HEK293T (cell line): ENCODE data around the gene BRD7.

Source experiments
- ARNT ChIP-seq: fragments of 450-650 bp; IDR thresholded peaks from 2 replicates; pipeline ENCODE4 v1.6.1; 2017; ENCODE audit warnings: mild to moderate bottlenecking
- BHLHE40 ChIP-seq: fragments of 450-650 bp; IDR thresholded peaks from 2 replicates; pipeline ENCODE4 v1.6.1; 2016; ENCODE audit warnings: mild to moderate bottlenecking, moderate library complexity, borderline replicate concordance
- ELF4 ChIP-seq: fragments of 450-650 bp; IDR thresholded peaks from 2 replicates; pipeline ENCODE4 v1.6.1; 2017; ENCODE audit warnings: antibody characterized with exemption
- FOXK2 ChIP-seq: fragments of 450-650 bp; IDR thresholded peaks from 2 replicates; pipeline ENCODE4 v1.6.1; 2016; ENCODE audit warnings: mild to moderate bottlenecking
- FOXM1 ChIP-seq: fragments of 450-650 bp; IDR thresholded peaks from 2 replicates; pipeline ENCODE4 v1.6.1; 2017; ENCODE audit warnings: mild to moderate bottlenecking, borderline replicate concordance
- HDGF ChIP-seq: fragments of 450-650 bp; IDR thresholded peaks from 2 replicates; pipeline ENCODE4 v1.6.1; 2017; ENCODE audit warnings: antibody characterized with exemption, borderline replicate concordance
- LEF1 ChIP-seq: fragments of 450-650 bp; IDR thresholded peaks from 2 replicates; pipeline ENCODE4 v1.6.1; 2017; ENCODE audit warnings: mild to moderate bottlenecking, borderline replicate concordance
- NFRKB ChIP-seq: fragments of 450-650 bp; IDR thresholded peaks from 2 replicates; pipeline ENCODE4 v1.6.1; 2016; ENCODE audit warnings: mild to moderate bottlenecking, moderate library complexity
- SP1 ChIP-seq: fragments of 450-650 bp; IDR thresholded peaks from 2 replicates; pipeline ENCODE4 v1.6.1; 2017
- SUZ12 ChIP-seq: fragments of 450-650 bp; IDR thresholded peaks from 2 replicates; pipeline ENCODE4 v1.6.1; 2016; ENCODE audit warnings: mild to moderate bottlenecking
- TARDBP ChIP-seq: fragments of 450-650 bp; IDR thresholded peaks from 2 replicates; pipeline ENCODE4 v1.6.1; 2016
- ZNF384 ChIP-seq: fragments of 450-650 bp; IDR thresholded peaks from 2 replicates; pipeline ENCODE4 v1.6.1; 2016
- TF ChIP-seq, protein P1 (sequence below): fragments of 450-650 bp; IDR thresholded peaks from 2 replicates; pipeline ENCODE4 v1.6.1; 2016

DNA sequence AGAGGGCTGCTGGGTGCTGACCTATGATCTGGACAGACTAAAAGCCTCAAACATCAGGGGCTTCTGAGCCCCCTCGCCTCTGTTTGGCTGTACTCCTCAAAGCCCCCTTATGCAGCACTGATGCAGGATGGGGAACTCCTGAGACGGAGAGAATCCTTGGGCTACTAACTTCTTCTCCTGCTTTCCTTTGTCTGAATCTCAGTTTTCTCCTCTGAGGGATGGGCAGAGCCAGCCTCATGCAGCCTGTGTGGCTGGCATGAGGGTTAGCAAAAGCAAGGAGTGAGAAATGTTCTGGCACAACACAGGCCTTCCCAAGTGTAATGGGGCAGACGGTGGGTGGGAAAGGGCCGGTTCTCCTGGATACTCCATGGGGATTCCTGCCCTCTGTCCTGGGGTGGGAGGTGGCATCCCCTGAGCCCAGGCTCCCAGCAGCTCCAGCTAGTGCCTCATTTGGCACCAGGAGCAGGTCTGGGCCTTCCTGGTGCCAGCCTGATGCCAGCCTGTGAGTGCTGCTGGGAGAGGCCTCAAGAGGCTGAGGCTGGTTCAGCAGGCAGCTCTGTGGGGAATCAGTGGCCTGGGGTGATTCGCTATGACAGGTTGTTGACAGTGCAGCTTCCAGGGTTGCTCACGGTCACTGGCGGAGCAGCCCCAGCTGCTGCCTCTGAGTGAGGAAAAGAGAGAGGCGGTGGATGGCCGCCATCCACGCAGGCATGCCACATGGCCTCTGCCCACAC, 4.0 kb upstream of the BRD7 start:
- TF ChIP-seq LEF1 = no peak
- no peak for TF ChIP-seq SUZ12
- no peak for TF ChIP-seq BHLHE40
- TF ChIP-seq ZNF384 = no peak
- TF ChIP-seq TARDBP = no peak
- TF ChIP-seq NFRKB = no peak
- TF ChIP-seq SP1 = no peak
- no peak for TF ChIP-seq ARNT
- TF ChIP-seq FOXK2 = no peak
- TF ChIP-seq FOXM1 = no peak
- no peak for TF ChIP-seq HDGF
- TF ChIP-seq, protein P1, sequence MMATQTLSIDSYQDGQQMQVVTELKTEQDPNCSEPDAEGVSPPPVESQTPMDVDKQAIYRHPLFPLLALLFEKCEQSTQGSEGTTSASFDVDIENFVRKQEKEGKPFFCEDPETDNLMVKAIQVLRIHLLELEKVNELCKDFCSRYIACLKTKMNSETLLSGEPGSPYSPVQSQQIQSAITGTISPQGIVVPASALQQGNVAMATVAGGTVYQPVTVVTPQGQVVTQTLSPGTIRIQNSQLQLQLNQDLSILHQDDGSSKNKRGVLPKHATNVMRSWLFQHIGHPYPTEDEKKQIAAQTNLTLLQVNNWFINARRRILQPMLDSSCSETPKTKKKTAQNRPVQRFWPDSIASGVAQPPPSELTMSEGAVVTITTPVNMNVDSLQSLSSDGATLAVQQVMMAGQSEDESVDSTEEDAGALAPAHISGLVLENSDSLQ = no peak
- TF ChIP-seq ELF4 = no peak
